GM21390 (cell line): ENCODE measurements around the gene ARL15.
"Not testable (repeated sequence)": the region's sequence is repeated elsewhere in the genome, so short reads cannot be mapped to it uniquely, and the experiment has no call there.

ENCODE experiments used
- ATAC-seq: cut with Tn5 transposase; IDR thresholded peaks from one replicate; pipeline ENCODE4 v1.9.1; 2021; ENCODE audit not compliant: unreplicated experiment

The ARL15 gene

DNA sequence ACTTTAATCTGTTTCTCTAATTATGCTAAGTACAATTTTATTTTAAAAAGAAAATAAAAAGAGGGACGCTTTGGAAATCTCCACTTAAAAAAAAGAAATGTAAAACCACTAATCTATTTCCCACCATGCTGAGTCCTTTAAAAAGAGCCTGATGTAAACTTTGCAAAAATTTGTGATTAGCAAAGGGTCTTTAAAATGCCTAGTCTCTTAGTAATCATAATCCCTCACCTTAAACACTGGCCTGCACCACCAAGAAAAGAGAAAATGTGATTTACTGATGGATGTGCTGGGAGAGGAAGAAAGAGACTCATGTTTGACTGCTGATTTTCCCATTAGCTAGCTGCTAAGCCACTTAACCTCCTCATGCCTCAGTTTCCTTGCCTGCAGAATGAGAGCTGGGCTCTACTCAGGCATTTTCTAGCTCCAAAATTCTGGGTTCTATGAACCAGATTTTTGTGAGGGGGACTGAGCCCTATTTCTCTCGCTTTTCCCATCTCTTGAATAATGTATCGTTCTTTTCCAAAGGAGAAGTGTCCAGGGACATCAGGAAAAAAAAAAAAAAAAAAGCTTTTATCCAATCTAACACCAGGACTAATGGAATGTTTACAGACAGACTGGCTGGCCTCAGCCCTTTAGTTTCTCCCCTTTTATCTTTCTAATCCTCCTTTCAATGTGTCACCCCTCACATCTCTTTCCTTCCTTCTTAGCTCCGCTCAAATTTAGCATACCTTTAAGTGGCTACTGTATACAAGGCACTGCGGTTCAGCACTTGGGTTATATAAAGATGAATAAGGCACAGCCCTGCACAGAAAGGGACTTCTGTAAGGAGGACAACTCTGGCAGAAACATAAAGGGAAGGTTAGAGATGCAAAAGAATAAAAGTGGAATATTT is 312.4 kb downstream of the ARL15 start:
- no peak for ATAC-seq

DNA sequence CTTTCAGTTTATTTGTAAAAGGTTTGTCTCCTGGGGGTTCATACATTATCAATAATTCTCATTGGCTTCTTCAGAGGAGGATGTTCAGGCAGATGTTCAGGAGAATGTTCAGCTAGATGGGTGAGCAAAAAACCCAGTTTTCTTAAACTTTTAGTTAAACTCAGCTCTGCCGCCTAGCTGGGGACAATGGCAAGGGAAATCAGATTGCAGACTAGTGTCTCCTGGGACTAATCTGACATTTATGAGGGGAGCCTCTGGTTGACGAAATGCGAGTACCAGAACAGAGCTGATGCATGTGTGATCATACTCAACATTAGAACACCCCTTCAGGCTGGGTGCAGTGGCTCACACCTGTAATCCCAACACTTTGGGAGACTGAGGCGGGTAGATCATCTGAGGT is 314.4 kb downstream of the ARL15 start:
- no peak for ATAC-seq

DNA sequence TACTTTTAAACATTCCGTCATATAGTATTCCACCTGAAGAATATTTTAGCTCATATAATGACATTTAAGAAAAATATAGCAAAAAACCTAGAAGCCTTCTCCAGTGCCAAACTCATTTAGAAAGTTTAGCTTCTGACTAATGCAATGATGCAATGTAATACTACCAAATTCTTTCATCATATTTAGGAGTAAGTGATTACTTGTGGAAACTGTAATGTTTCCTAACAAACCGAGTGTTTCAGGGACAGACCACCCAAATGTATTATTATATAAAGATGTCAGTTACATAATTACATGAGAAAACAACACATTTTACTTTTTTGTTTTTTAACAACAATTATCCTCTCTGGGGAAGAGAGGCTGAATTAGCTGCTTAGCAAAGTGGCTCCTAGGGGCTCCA is 316.2 kb downstream of the ARL15 start:
- no peak for ATAC-seq

DNA sequence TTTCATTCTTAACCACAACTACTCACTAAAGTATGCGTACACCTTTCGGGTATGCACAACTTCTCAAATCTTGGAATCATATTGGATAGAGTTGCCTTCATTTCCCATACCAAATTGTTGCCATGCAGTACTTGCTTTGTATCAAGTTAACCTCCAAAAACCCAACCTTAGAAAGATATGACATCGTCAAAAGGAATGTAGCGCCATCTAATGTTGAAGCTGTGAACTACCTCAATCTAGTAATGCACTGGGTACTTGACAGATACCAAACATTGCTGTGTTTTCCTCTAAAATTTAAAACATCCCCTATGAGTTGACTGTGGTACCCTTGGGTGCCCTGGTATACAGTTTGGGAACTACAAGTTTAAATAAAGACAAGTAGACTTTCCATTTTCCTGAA is 318.4 kb downstream of the ARL15 start:
- no peak for ATAC-seq

- ATAC-seq, result no peak
These were observed 323.3 kb downstream of the ARL15 start for GRCh38 chr5:53987101-53987500.

GRCh38 chr5:53985796-53986195 is 324.6 kb downstream of the ARL15 start:
- ATAC-seq, result no peak

- ATAC-seq, result no peak
These were observed 325.4 kb downstream of the ARL15 start for GRCh38 chr5:53984971-53985370.

DNA sequence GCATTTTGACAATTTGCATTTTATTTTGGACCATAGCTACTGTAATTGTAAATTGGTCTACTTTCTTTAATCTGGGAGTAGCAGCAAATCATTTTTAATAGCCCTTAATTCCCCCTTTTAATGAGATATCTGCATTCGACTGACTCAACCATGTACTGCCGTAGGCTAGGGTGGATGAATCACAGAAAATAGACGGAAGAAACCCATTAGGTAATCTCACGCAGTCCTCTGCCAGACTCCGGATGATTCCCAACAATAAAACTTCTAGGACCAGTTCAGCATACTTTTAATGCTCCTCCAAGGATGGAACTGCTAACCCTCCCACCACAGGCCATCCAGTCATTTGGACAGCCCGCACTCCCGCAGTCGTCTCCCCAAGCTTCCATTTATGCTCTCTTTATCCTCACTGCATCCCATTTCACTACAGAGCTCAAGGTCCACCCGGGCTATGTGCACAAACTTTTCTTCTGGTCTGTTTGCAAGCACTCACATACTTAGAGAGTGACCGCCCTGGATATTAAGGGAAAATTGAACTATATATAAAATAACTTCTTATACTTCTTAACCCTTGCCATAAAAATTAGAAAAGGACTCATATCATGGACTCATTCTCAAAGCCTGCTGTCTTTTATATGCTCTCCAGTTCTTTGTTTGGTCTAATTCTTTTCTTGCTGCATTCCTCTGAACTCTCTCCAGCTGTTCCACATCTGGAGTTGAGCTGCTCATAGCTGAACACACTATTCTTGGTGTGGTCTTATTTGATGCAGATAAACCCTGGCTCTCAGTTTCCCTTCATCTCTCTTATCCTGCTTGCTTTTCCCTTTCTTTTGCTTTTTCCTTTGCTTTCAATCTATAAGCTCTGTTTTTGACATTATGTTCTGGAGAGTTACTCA is 326.6 kb downstream of the ARL15 start:
- ATAC-seq, result no peak

- not testable (repeated sequence) for ATAC-seq
These were observed 328.1 kb downstream of the ARL15 start for GRCh38 chr5:53982319-53982718.

DNA sequence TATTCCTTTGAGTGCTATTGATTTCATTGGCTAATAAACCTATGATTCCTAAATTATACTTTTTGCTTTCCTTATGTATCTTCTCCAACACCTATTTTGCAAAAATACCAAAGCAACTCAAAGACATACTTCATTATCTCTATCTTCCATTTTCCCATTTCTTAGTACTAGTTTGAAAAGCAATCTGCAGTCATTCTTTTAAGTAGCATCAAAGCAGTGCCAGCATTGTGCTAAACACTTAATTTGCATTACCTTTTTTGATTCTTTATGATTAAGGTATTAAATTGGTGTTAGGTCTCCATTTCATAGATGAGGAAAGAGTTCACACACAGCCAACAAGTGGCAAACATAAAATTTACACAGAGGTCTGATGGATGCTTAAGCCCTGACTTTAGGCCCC is 330.3 kb downstream of the ARL15 start:
- ATAC-seq, result no peak

GRCh38 chr5:53974021-53974420 is 336.4 kb downstream of the ARL15 start:
- ATAC-seq, result no peak

- ATAC-seq, result no peak
These were observed 338.1 kb downstream of the ARL15 start for GRCh38 chr5:53972314-53972713.

- ATAC-seq, result no peak
These were observed 338.8 kb downstream of the ARL15 start for GRCh38 chr5:53971551-53971950.

GRCh38 chr5:53971131-53971530 is 339.2 kb downstream of the ARL15 start:
- ATAC-seq, result no peak

GRCh38 chr5:53970475-53970874 is 339.9 kb downstream of the ARL15 start:
- no peak for ATAC-seq

DNA sequence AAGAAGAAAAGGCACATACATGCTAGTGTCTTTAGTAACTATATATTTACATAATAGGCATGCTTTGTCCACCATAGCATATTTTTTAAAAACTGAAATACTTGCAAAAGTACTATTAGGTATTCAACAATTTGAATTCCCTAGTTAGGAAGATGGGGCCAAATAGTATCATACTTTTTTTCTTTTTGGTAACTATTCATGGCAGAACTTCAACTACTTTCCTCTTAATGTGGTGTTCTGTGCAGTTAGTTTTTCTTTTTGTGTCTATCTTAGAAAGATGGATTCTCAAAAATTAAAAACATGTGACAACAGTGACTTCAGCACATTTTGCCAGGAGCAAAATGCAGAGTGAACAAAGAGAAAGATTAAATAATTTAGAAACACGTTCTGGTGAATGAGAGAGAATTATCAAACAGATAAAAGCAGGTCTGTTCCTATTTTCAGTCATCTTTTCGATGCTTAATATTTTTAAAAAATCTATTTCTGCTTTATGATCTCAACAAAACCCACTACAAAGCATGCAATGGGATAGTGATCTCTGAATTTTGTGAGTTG is 341.1 kb downstream of the ARL15 start:
- no peak for ATAC-seq

GRCh38 chr5:53965459-53965858 is 344.9 kb downstream of the ARL15 start:
- no peak for ATAC-seq

- no peak for ATAC-seq
These were observed 346.4 kb downstream of the ARL15 start for GRCh38 chr5:53963958-53964357.

- no peak for ATAC-seq
These were observed 348.1 kb downstream of the ARL15 start for GRCh38 chr5:53962306-53962705.

DNA sequence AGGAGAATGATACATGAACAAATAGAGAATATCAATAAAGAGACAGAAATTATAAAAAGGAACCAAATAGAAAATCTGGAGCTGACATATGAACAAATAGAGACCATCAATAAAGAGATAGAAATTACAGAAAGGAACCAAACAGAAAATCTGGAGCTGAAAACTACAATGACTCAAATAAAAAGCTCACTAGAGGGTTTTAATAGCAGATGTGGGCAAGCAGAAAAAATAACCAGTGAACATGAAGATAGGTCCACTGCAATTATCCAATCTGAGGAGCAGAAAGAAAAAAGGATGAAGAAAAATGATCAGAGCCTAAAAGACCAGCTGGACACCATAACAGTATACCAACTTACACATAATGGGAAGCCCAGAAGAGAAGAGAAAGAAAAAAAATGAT is 353.7 kb downstream of the ARL15 start:
- no peak for ATAC-seq

DNA sequence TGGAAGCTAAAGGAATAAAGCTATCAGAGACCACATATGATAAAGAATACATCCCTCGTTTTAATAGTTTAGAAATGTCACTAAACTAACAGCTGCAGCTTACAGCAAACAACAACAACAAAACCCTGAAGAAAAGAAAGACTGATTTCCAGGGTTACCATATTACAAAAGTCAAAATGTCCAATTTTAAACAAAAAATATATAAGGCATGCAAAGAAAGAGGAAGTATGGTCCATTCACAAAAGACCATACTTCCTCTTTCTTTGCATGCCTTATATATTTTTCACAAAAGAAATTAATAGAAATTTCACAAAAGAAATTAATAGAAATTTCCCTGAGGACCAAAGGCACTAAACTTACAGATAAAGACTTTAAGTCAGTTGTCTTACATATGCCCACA is 354.2 kb downstream of the ARL15 start:
- no peak for ATAC-seq

DNA sequence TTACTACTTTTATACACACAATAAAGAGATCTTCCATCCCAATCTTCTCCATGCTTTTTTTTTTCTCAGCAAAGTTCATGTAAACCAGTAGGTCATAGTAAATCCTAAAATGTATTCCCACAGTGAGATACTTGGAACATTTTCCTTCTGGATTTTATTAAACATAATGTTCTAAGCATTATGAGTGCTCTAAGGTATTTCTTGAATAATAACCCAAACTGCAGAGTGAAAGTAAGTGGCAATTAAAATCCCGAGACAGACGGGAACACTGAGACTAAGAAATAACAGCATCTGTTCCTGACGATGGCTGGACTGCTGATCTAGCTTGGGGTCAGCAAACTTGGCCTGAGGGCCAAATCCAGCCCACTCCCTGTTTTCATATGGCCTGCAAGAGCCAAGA is 359.8 kb downstream of the ARL15 start:
- ATAC-seq, result no peak
